IMR-90 (cell line): ENCODE measurements around the gene CCDC33. TPM values are rescaled to one million over a fixed set of nuclear protein-coding genes. Genes with fewer than 3 reads are reported as not detected.

Experiments used
- ATAC-seq: fragments of 200-7000 bp; cut with Tn5 transposase; 2 replicates; pipeline ENCODE4 v1.9.1; 2020; ENCODE audit warnings: low read depth, mild to moderate bottlenecking, moderate library complexity
- BruUV-seq: library from RNA; stranded (reverse); fragments of 400-500 nt; replicated peaks from 2 replicates; lab custom pipeline; 2021; lab: Mats Ljungman, UMichigan
- CTCF ChIA-PET: fragments of 300-600 bp; formaldehyde crosslinking; extraction: SDS; loops from one replicate; lab custom pipeline; 2021; ENCODE audit warnings: antibody characterized with exemption; lab: Yijun Ruan, JAX
- POLR2A ChIA-PET: fragments of 300-600 bp; sonication (Branson Sonifier 250); formaldehyde crosslinking; loops from one replicate; lab custom pipeline; 2022; ENCODE audit warnings: antibody characterized with exemption; ENCODE audit not compliant: unreplicated experiment; lab: Charles Lee
- DNase-seq: peaks from one replicate; pipeline ENCODE4 v3.0.0; 2013
- H2AFZ ChIP-seq: replicated peaks from 2 replicates; pipeline ENCODE3; 2013; ENCODE audit warnings: low read length, mild to moderate bottlenecking; ENCODE audit not compliant: poor library complexity
- H2AK5ac ChIP-seq: 2 replicates; pipeline ENCODE4 v1.6.1; 2013; ENCODE audit warnings: low read depth, low read length, inconsistent platforms
- H2AK9ac ChIP-seq: replicated peaks from 2 replicates; pipeline ENCODE3; 2013; ENCODE audit warnings: mild to moderate bottlenecking, low read depth, low read length, moderate library complexity; ENCODE audit not compliant: poor library complexity
- H2BK120ac ChIP-seq: 2 replicates; pipeline ENCODE4 v1.6.1; 2013; ENCODE audit warnings: low read depth, low read length, inconsistent platforms
- H2BK15ac ChIP-seq: 3 replicates; pipeline ENCODE4 v1.6.1; 2013; ENCODE audit warnings: low read depth, low read length, inconsistent platforms
- H2BK20ac ChIP-seq: 2 replicates; pipeline ENCODE4 v1.6.1; 2013; ENCODE audit warnings: low read depth, mild to moderate bottlenecking, inconsistent platforms, low read length, moderate library complexity
- H2BK5ac ChIP-seq: 2 replicates; pipeline ENCODE4 v1.6.1; 2013; ENCODE audit warnings: mild to moderate bottlenecking, low read depth, low read length, inconsistent platforms; ENCODE audit not compliant: poor library complexity, severe bottlenecking
- H3K14ac ChIP-seq: replicated peaks from 2 replicates; pipeline ENCODE4 v1.6.1; 2013; ENCODE audit warnings: low read depth, low read length, inconsistent platforms
- H3K18ac ChIP-seq: 2 replicates; pipeline ENCODE4 v1.6.1; 2013; ENCODE audit warnings: low read depth, low read length, control low read depth
- H3K23ac ChIP-seq: 2 replicates; pipeline ENCODE4 v1.6.1; 2013; ENCODE audit warnings: low read depth, low read length, inconsistent platforms
- H3K27ac ChIP-seq: 2 replicates; pipeline ENCODE4 v1.5.1; 2013; ENCODE audit warnings: mild to moderate bottlenecking, control low read depth, low read length; ENCODE audit not compliant: insufficient read depth
- H3K27me3 ChIP-seq: 2 replicates; pipeline ENCODE4 v1.6.1; 2013; ENCODE audit warnings: low read length; ENCODE audit not compliant: control insufficient read depth, insufficient read depth
- H3K36me3 ChIP-seq: 2 replicates; pipeline ENCODE4 v1.6.1; 2013; ENCODE audit warnings: low read length, mixed read lengths; ENCODE audit not compliant: control insufficient read depth, insufficient read depth
- H3K4ac ChIP-seq: 2 replicates; pipeline ENCODE4 v1.6.1; 2013; ENCODE audit warnings: low read depth, low read length, inconsistent platforms
- H3K4me1 ChIP-seq: 2 replicates; pipeline ENCODE4 v1.6.1; 2013; ENCODE audit warnings: low read length, mixed read lengths; ENCODE audit not compliant: control insufficient read depth, insufficient read depth
- H3K4me2 ChIP-seq: 2 replicates; pipeline ENCODE4 v1.6.1; 2013; ENCODE audit warnings: low read depth, mild to moderate bottlenecking, control low read depth, low read length, moderate library complexity
- H3K4me3 ChIP-seq: 2 replicates; pipeline ENCODE4 v1.5.1; 2013; ENCODE audit warnings: low read depth, mild to moderate bottlenecking, control low read depth, low read length, moderate library complexity; ENCODE audit not compliant: insufficient read depth
- H3K56ac ChIP-seq: 2 replicates; pipeline ENCODE4 v1.6.1; 2013; ENCODE audit warnings: low read length, inconsistent platforms; ENCODE audit not compliant: insufficient read depth; ENCODE audit errors: extremely low read depth
- H3K79me1 ChIP-seq, 2 experiments: 2 replicates each; pipeline ENCODE4 v1.6.1; 2013; ENCODE audit warnings: low read length in 2 of 2, inconsistent platforms in 1 of 2, low read depth in 1 of 2
- H3K9ac ChIP-seq: 2 replicates; pipeline ENCODE4 v1.6.1; 2013; ENCODE audit warnings: low read depth, low read length, control low read depth
- H3K9me1 ChIP-seq: 2 replicates; pipeline ENCODE4 v1.6.1; 2013; ENCODE audit warnings: low read length, inconsistent platforms; ENCODE audit not compliant: insufficient read depth
- H3K9me3 ChIP-seq: 2 replicates; pipeline ENCODE4 v1.6.1; 2013; ENCODE audit warnings: low read length; ENCODE audit not compliant: control insufficient read depth, insufficient read depth
- H4K20me1 ChIP-seq: 2 replicates; pipeline ENCODE4 v1.6.1; 2013; ENCODE audit warnings: low read length, inconsistent platforms; ENCODE audit not compliant: insufficient read depth
- H4K5ac ChIP-seq: 2 replicates; pipeline ENCODE4 v1.6.1; 2013; ENCODE audit warnings: mild to moderate bottlenecking, low read depth, low read length, control low read depth
- H4K8ac ChIP-seq, 2 experiments: 2 replicates each; pipeline ENCODE4 v1.6.1; 2013; ENCODE audit warnings: low read depth in 2 of 2, low read length in 2 of 2, control low read depth in 1 of 2, inconsistent platforms in 1 of 2
- H4K91ac ChIP-seq: 2 replicates; pipeline ENCODE4 v1.6.1; 2013; ENCODE audit warnings: low read depth, low read length, inconsistent platforms; ENCODE audit not compliant: insufficient read depth
- CEBPB ChIP-seq: IDR thresholded peaks from 2 replicates; pipeline ENCODE4 v1.6.1; 2012; ENCODE audit warnings: low read depth, low read length, improper control_type of control experiment
- SMC3 ChIP-seq: fragments of 150-350 bp; IDR thresholded peaks from 2 replicates; pipeline ENCODE4 v1.6.1; 2016; ENCODE audit warnings: low read depth, mild to moderate bottlenecking, antibody characterized with exemption, low read length, moderate library complexity
- WGBS, 2 experiments: methylation state at CpG; one replicate each; pipeline versions ENCODE4 v1.1.5 to v1.1.7; 2013; ENCODE audit warnings: missing lambda C conversion rate in 2 of 2; ENCODE audit not compliant: insufficient read length in 1 of 2; ENCODE audit errors: extremely low coverage in 2 of 2; 5-methylcytosine and 5-hydroxymethylcytosine counted together
- dilution Hi-C: fragments of 300-500 bp; cut with HindIII; formaldehyde crosslinking; loops from one replicate; pipeline ENCODE4 v1.14.3; 2018; ENCODE audit warnings: low sequenced_read_pairs; ENCODE audit not compliant: unreplicated experiment
- in situ Hi-C: fragments of 300-500 bp; cut with MboI; formaldehyde crosslinking; loops from 3 replicates; pipeline ENCODE4 v1.14.3; 2019; ENCODE audit warnings: low sequenced_read_pairs, inconsistent platforms, mixed read lengths
- intact Hi-C: fragments of 100-400 bp; cut with micrococcal nuclease; formaldehyde crosslinking; loops from 2 replicates; pipeline ENCODE4 v1.10.0; 2022
- polyA plus RNA-seq, 3 experiments: library from polyadenylated mRNA; depleted of rRNA; stranded (reverse); fragments of >200 nt; gene quantifications; 2 replicates each; pipeline ENCODE4 v1.2.3, GENCODE V29; 2012; ENCODE audit warnings: low replicate concordance in 1 of 3
- total RNA-seq: library from RNA; depleted of rRNA; stranded (reverse); fragments of >200 nt; gene quantifications from 2 replicates; pipeline ENCODE4 v1.2.3, GENCODE V29; 2012

The CCDC33 gene
- total and polyA plus RNA-seq, 2 of the 4 experiments (the other 2 are of a cell fraction), result not detected

GRCh38 chr15:74362482-74362881 lies 126.4 kb downstream of the CCDC33 start:
- ATAC-seq (no peak), DNase-seq (no peak)
- Histone ChIP-seq H3K9me1 (no peaks in the 10 kb centered on the region), H2BK5ac (no peak overlapping the region), H2BK120ac (no peak overlapping the region), H3K36me3 (no peaks in the 10 kb centered on the region), H3K4me2 (no peak overlapping the region), H3K4me1 (peaks cover 3% of the 10 kb centered on the region; the same call in 1 of the 2 replicates), H4K5ac (no peak overlapping the region), H3K27ac (no peak overlapping the region), H3K9me3 (no peaks in the 10 kb centered on the region), H2BK20ac (no peak overlapping the region), H3K56ac (no peak overlapping the region), H3K4me3 (no peak overlapping the region), H4K8ac (no peak overlapping the region), H3K79me1 (no peaks in the 10 kb centered on the region), H2AFZ (no peak overlapping the region), H3K9ac (no peak overlapping the region), H3K23ac (no peak overlapping the region), H2AK9ac (no peak overlapping the region), H4K20me1 (no peaks in the 10 kb centered on the region), H3K14ac (no peak overlapping the region), H3K27me3 (peaks cover 20% of the 10 kb centered on the region), H3K4ac (no peak overlapping the region), H4K91ac (no peak overlapping the region), H2BK15ac (no peak overlapping the region), H2AK5ac (no peak overlapping the region), H3K18ac (no peak overlapping the region)
- dilution Hi-C loops, result no loop called here
- TF ChIP-seq CEBPB (no peak), SMC3 (no peak)
- intact Hi-C loops, result no loop called here
- BruUV-seq, result no TSS peak
- no CpG with 5 or more reads among the region's 1 CpG for WGBS, 2 experiments
- POLR2A ChIA-PET, result no interaction called here
- in situ Hi-C loops, result no loop called here
- CTCF ChIA-PET, result interaction anchor here (0.7 kb wide), 1 partner anchor 396 kb away, joined by 3 read pairs; no protein-coding TSS in a partner anchor
